Endothelial cell of umbilical vein (primary cell): ENCODE data around the gene OPA3. TPM values are rescaled to one million over a fixed set of nuclear protein-coding genes. Genes with fewer than 3 reads are reported as not detected.
A peak's percentile ranks its signal among the peaks of the same experiment; 100 is the strongest.
"Not testable (repeated sequence)": the region's sequence is repeated elsewhere in the genome, so short reads cannot be mapped to it uniquely, and the experiment has no call there.

Source experiments
- BruUV-seq: library from RNA; stranded (reverse); fragments of 400-500 nt; replicated peaks from 2 replicates; lab custom pipeline; 2021; lab: Mats Ljungman, UMichigan
- CTCF ChIA-PET: fragments of 300-600, 350-600 bp; sonication (Branson Sonifier 250); formaldehyde crosslinking; loops from one replicate; lab custom pipeline; 2021; ENCODE audit warnings: antibody characterized with exemption, inconsistent platforms; lab: Charles Lee
- POLR2A ChIA-PET: fragments of 300-600, 350-600 bp; sonication (Branson Sonifier 250); formaldehyde crosslinking; loops from one replicate; lab custom pipeline; 2021; ENCODE audit warnings: antibody characterized with exemption, inconsistent platforms; lab: Charles Lee
- DNase-seq: peaks from one replicate; pipeline ENCODE4 v3.0.0-alpha.2; 2011; ENCODE audit warnings: low read depth, low spot score
- FAIRE-seq: peaks from 2 replicates; lab custom pipeline; 2011; peaks lifted over from hg19 to GRCh38; lab: Jason Lieb, UNC
- H2AFZ ChIP-seq: 2 replicates; pipeline ENCODE4 v1.6.0; 2012; ENCODE audit warnings: low read depth, low read length, control low read depth, inconsistent platforms
- H3K27ac ChIP-seq: 2 replicates; pipeline ENCODE4 v1.5.1; 2011; ENCODE audit warnings: low read depth, mild to moderate bottlenecking, control low read depth, low read length, moderate library complexity; ENCODE audit not compliant: insufficient read depth
- H3K27me3 ChIP-seq, 2 experiments: 2 replicates each; pipeline versions ENCODE4 v1.6.0 to v1.6.1; 2011; ENCODE audit warnings: low read length in 2 of 2, mixed read lengths in 1 of 2; ENCODE audit not compliant: control insufficient read depth in 2 of 2, insufficient read depth in 2 of 2
- H3K36me3 ChIP-seq, 2 experiments: 2 replicates in 1 of 2; 3 replicates in 1 of 2; pipeline ENCODE4 v1.5.1; 2011; ENCODE audit warnings: low read length in 2 of 2, mild to moderate bottlenecking in 1 of 2, moderate library complexity in 1 of 2; ENCODE audit not compliant: control insufficient read depth in 2 of 2, insufficient read depth in 2 of 2; ENCODE audit errors: extremely low read depth in 1 of 2
- H3K4me1 ChIP-seq: 3 replicates; pipeline ENCODE4 v1.5.1; 2011; ENCODE audit warnings: mild to moderate bottlenecking, low read length; ENCODE audit not compliant: control insufficient read depth, insufficient read depth; ENCODE audit errors: extremely low read depth
- H3K4me2 ChIP-seq: 2 replicates; pipeline ENCODE4 v1.6.1; 2011; ENCODE audit warnings: low read length, control low read depth, mixed read lengths; ENCODE audit not compliant: insufficient read depth
- H3K4me3 ChIP-seq, 3 experiments: fragments of 200-600 bp in 1 of 3; sonication (generic), shearing (Covaris generic) in 1 of 3; replicated peaks in 1 of 3; 2 replicates each; pipeline ENCODE4 v1.5.1; 2011 to 2016; ENCODE audit warnings: control low read depth in 3 of 3, low read length in 3 of 3, mild to moderate bottlenecking in 2 of 3, inconsistent platforms in 1 of 3, low read depth in 1 of 3, moderate library complexity in 1 of 3; ENCODE audit not compliant: insufficient read depth in 1 of 3
- H3K79me2 ChIP-seq: 2 replicates; pipeline ENCODE4 v1.6.0; 2012; ENCODE audit warnings: low read length, inconsistent platforms; ENCODE audit not compliant: control insufficient read depth, insufficient read depth
- H3K9ac ChIP-seq: replicated peaks from 2 replicates; pipeline ENCODE3; 2011; ENCODE audit warnings: low read length, control low read depth; ENCODE audit not compliant: insufficient read depth; ENCODE audit errors: extremely low read depth
- H3K9me1 ChIP-seq: replicated peaks from 3 replicates; pipeline ENCODE4 v1.6.0; 2011; ENCODE audit warnings: mild to moderate bottlenecking, low read length; ENCODE audit not compliant: control insufficient read depth, insufficient read depth; ENCODE audit errors: extremely low read depth
- H3K9me3 ChIP-seq: replicated peaks from 2 replicates; pipeline ENCODE4 v1.5.1; 2012; ENCODE audit warnings: low read length, inconsistent platforms; ENCODE audit not compliant: control insufficient read depth, insufficient read depth
- H4K20me1 ChIP-seq: replicated peaks from 2 replicates; pipeline ENCODE3; 2011; ENCODE audit warnings: mild to moderate bottlenecking, low read length; ENCODE audit not compliant: control insufficient read depth, insufficient read depth; ENCODE audit errors: extremely low read depth
- CTCF ChIP-seq, 2 donors: IDR thresholded peaks; 1 replicate in 1 of 2; 2 replicates in 1 of 2; pipeline ENCODE4 v1.5.1; 2011; ENCODE audit warnings: low read length in 2 of 2, mild to moderate bottlenecking in 2 of 2, moderate library complexity in 2 of 2, control low read depth in 1 of 2, inconsistent platforms in 1 of 2, low read depth in 1 of 2; ENCODE audit not compliant: insufficient read depth in 1 of 2; ENCODE audit errors: extremely low read depth in 1 of 2
- EZH2 ChIP-seq: IDR thresholded peaks from 2 replicates; pipeline ENCODE4 v1.6.1; 2012; ENCODE audit warnings: borderline replicate concordance, low read depth, mild to moderate bottlenecking, moderate library complexity, low read length, inconsistent platforms; ENCODE audit not compliant: severe bottlenecking
- FOS ChIP-seq: IDR thresholded peaks from 2 replicates; pipeline ENCODE4 v1.6.1; 2011; ENCODE audit warnings: mild to moderate bottlenecking, low read length, moderate library complexity, borderline replicate concordance; ENCODE audit not compliant: insufficient read depth
- GATA2 ChIP-seq: IDR thresholded peaks from 2 replicates; pipeline ENCODE4 v1.7.0; 2011; ENCODE audit warnings: low read depth, mild to moderate bottlenecking, moderate library complexity, mixed read lengths, low read length; ENCODE audit not compliant: insufficient read length, insufficient read depth
- JUN ChIP-seq: IDR thresholded peaks from 2 replicates; pipeline ENCODE4 v1.6.1; 2011; ENCODE audit warnings: borderline replicate concordance, low read depth; ENCODE audit not compliant: insufficient read length, insufficient read depth
- MAX ChIP-seq: IDR thresholded peaks from 2 replicates; pipeline ENCODE4 v1.6.1; 2011; ENCODE audit not compliant: insufficient read depth, insufficient read length
- MYC ChIP-seq: IDR thresholded peaks from one replicate; pipeline ENCODE4 v1.6.1; 2011; ENCODE audit warnings: mild to moderate bottlenecking, low read depth, low read length
- POLR2A ChIP-seq: IDR thresholded peaks from 2 replicates; pipeline ENCODE4 v1.6.1; 2012; ENCODE audit warnings: low read depth, mild to moderate bottlenecking, control low read depth, low read length
- POLR2AphosphoS5 ChIP-seq: IDR thresholded peaks from 2 replicates; pipeline ENCODE4 v1.6.1; 2012; ENCODE audit warnings: low read depth, mild to moderate bottlenecking, control low read depth, low read length, moderate library complexity; ENCODE audit not compliant: insufficient read depth
- dilution Hi-C: fragments of 300-500 bp; cut with MboI; formaldehyde crosslinking; loops from one replicate; pipeline ENCODE4 v1.15.0; 2019; ENCODE audit warnings: low sequenced_read_pairs; ENCODE audit not compliant: extremely low pct_ligation_motif_present
- intact Hi-C: fragments of 100-400 bp; cut with micrococcal nuclease; formaldehyde crosslinking; loops from one replicate; pipeline ENCODE4 v1.10.0; 2022
- polyA plus RNA-seq, 4 experiments: library from polyadenylated mRNA; depleted of rRNA in 3 of 4; stranded (reverse) in 3 of 4; unstranded in 1 of 4; fragments of >200 nt; gene quantifications; 2 replicates each; pipeline versions ENCODE4 v1.2.1 to v1.2.3, GENCODE V29; 2011 to 2012; ENCODE audit warnings: missing spikeins in 1 of 4
- total RNA-seq: library from RNA; stranded (reverse); gene quantifications from 2 replicates; pipeline ENCODE4 v1.2.3, GENCODE V29; 2021

Gene OPA3
- total and polyA plus RNA-seq, 2 donors (not counting 3 experiments of a cell fraction or from before 2014, with no cell fraction given) = 15.4 to 16.0 TPM

- Histone ChIP-seq H3K27me3 (no peaks in the 10 kb centered on the region), H3K27ac (peak overlapping the region; percentile 72), H3K9me3 (no peaks in the 10 kb centered on the region), H4K20me1 (no peaks in the 10 kb centered on the region), H3K4me2 (peak overlapping the region; percentile 62), H3K9ac (peak overlapping the region; percentile 71), H3K79me2 (no peaks in the 10 kb centered on the region), H3K9me1 (no peaks in the 10 kb centered on the region), H2AFZ (peak overlapping the region; percentile 83), H3K36me3 (peaks cover 0 to 11% of the 10 kb centered on the region in 2 experiments), H3K4me3 (peak overlapping the region; percentile 37 to 61 (median 52)), H3K4me1 (peaks cover 17% of the 10 kb centered on the region)
- ChIA-PET CTCF (interaction anchor here (0.6 to 5.3 kb wide), 9 partner anchors 9 to 176 kb away, joined by 3 to 91 read pairs (median 4); partner anchors contain the start of gene EML2), POLR2A (interaction anchor here (0.6 to 1.8 kb wide), 6 partner anchors 14 to 123 kb away, joined by 3 to 6 read pairs (median 4); no protein-coding TSS in a partner anchor)
- intact Hi-C loops = loop anchor here (1.0 kb wide), 2 partner anchors 23 to 32 kb away; partner anchors contain the start of genes EML2 and OPA3
- dilution Hi-C loops = no loop called here
- BruUV-seq = TSS peak; percentile 77
- DNase-seq = peak; percentile 99
- TF ChIP-seq POLR2A (peak; percentile 66), MAX (peak; percentile 73), JUN (no peak), CTCF (IDR thresholded peaks at IDR 0.05; ENCODE audit: extremely low read depth in 1 of 2, insufficient read depth in 1 of 2, low read depth in 1 of 2, low read length in 2 of 2) (no peak), GATA2 (no peak), EZH2 (no peak), MYC (no peak), FOS (no peak), POLR2AphosphoS5 (peak; percentile 57)
- FAIRE-seq = peak; percentile 99
These were observed 31.4 kb upstream of the OPA3 start for GRCh38 chr19:45615795-45616703.

GRCh38 chr19:45615056-45615455 is 30.5 kb upstream of the OPA3 start:
- H4K20me1 ChIP-seq, dilution Hi-C loops, H3K9ac ChIP-seq, DNase-seq, H3K27ac ChIP-seq, H3K9me1 ChIP-seq, FAIRE-seq, H3K4me3 ChIP-seq, H3K79me2 ChIP-seq, H3K9me3 ChIP-seq, H3K27me3 ChIP-seq, H3K4me2 ChIP-seq, BruUV-seq, H2AFZ ChIP-seq: not testable (repeated sequence)
- peaks cover 17% of the 10 kb centered on the region for H3K4me1 ChIP-seq
- peaks cover 0 to 11% of the 10 kb centered on the region in 2 experiments for H3K36me3 ChIP-seq
- POLR2A ChIA-PET = interaction anchor here (1.8 kb wide), 1 partner anchor 15 kb away, joined by 6 read pairs; no protein-coding TSS in a partner anchor
- CTCF ChIA-PET = interaction anchor here (1.0 to 5.3 kb wide), 3 partner anchors 16 to 26 kb away, joined by 3 to 91 read pairs (median 12); partner anchors contain the start of gene EML2
- intact Hi-C loops = loop anchor here (1.0 kb wide), 1 partner anchor 24 kb away; the partner anchor contains the start of gene EML2
